OCI-LY7 (cell line): ENCODE data around the gene ALK. TPM values are rescaled to one million over a fixed set of nuclear protein-coding genes. Genes with fewer than 3 reads are reported as not detected.

Experiments used
- BruUV-seq: library from RNA; stranded (reverse); fragments of 400-500 nt; replicated peaks from 2 replicates; lab custom pipeline; 2021; lab: Mats Ljungman, UMichigan
- CTCF ChIA-PET: fragments of 300-600 bp; sonication (Branson Sonifier 250); formaldehyde crosslinking; loops from one replicate; lab custom pipeline; 2022; ENCODE audit warnings: antibody characterized with exemption; ENCODE audit not compliant: unreplicated experiment; lab: Charles Lee
- POLR2A ChIA-PET: fragments of 300-600 bp; sonication (Branson Sonifier 250); formaldehyde crosslinking; loops from one replicate; lab custom pipeline; 2022; ENCODE audit warnings: antibody characterized with exemption; lab: Charles Lee
- DNase-seq: peaks from one replicate; pipeline ENCODE4 v3.0.0-alpha.2; 2015; ENCODE audit warnings: low spot score
- H2AFZ ChIP-seq: fragments of 200-600 bp; sonication (generic), shearing (Covaris generic); 2 replicates; pipeline ENCODE4 v1.6.1; 2014; ENCODE audit warnings: mild to moderate bottlenecking, antibody characterized with exemption, low read length, moderate library complexity
- H3K27ac ChIP-seq: fragments of 200-600 bp; sonication (generic); 2 replicates; pipeline ENCODE4 v1.5.1; 2014; ENCODE audit warnings: mixed run types, low read depth, mild to moderate bottlenecking, moderate library complexity, low read length, inconsistent platforms; ENCODE audit not compliant: poor library complexity, severe bottlenecking
- H3K36me3 ChIP-seq: fragments of 200-600 bp; sonication (generic); 2 replicates; pipeline ENCODE4 v1.6.1; 2014; ENCODE audit warnings: mild to moderate bottlenecking, antibody characterized with exemption, low read length, moderate library complexity, mixed read lengths; ENCODE audit not compliant: insufficient read depth
- H3K4me1 ChIP-seq: fragments of 200-600 bp; sonication (generic); 2 replicates; pipeline ENCODE4 v1.5.1; 2014; ENCODE audit warnings: mild to moderate bottlenecking, low read length; ENCODE audit not compliant: insufficient read depth, poor library complexity, severe bottlenecking
- H3K4me2 ChIP-seq: fragments of 200-600 bp; sonication (generic); 2 replicates; pipeline ENCODE4 v1.6.1; 2014; ENCODE audit warnings: mild to moderate bottlenecking, low read length
- H3K4me3 ChIP-seq: fragments of 200-600 bp; sonication (generic); 2 replicates; pipeline ENCODE4 v1.5.1; 2014; ENCODE audit warnings: mild to moderate bottlenecking, low read depth, low read length; ENCODE audit not compliant: poor library complexity, severe bottlenecking
- H3K79me2 ChIP-seq: fragments of 200-600 bp; sonication (generic); 2 replicates; pipeline ENCODE4 v1.6.1; 2016; ENCODE audit warnings: low read depth, mild to moderate bottlenecking, low read length, moderate library complexity, mixed read lengths; ENCODE audit not compliant: insufficient read depth
- H3K9me2 ChIP-seq: fragments of 200-600 bp; sonication (generic); 2 replicates; pipeline ENCODE4 v1.6.1; 2016; ENCODE audit warnings: mild to moderate bottlenecking, low read length, mixed read lengths; ENCODE audit not compliant: insufficient read depth
- H3K9me3 ChIP-seq: fragments of 200-600 bp; sonication (generic); 2 replicates; pipeline ENCODE4 v1.6.1; 2014; ENCODE audit warnings: mild to moderate bottlenecking, mixed run types, low read length, mixed read lengths
- H4K20me1 ChIP-seq: fragments of 200-600 bp; sonication (generic); 2 replicates; pipeline ENCODE4 v1.6.1; 2014; ENCODE audit warnings: mild to moderate bottlenecking, antibody characterized with exemption, low read length, moderate library complexity, mixed read lengths; ENCODE audit not compliant: insufficient read depth
- CTCF ChIP-seq: fragments of 200-600 bp; sonication (generic); conservative IDR thresholded peaks from 2 replicates; pipeline ENCODE4 v1.5.1; 2014; ENCODE audit warnings: mild to moderate bottlenecking, antibody characterized with exemption, low read length, moderate library complexity, mixed read lengths
- EZH2phosphoT487 ChIP-seq: fragments of 200-600 bp; sonication (generic); IDR thresholded peaks from 2 replicates; pipeline ENCODE4 v1.6.1; 2018; ENCODE audit warnings: low read depth, borderline replicate concordance, mild to moderate bottlenecking, mixed run types, antibody characterized with exemption, low read length, moderate library complexity, mixed read lengths
- intact Hi-C: fragments of 100-400 bp; cut with micrococcal nuclease; formaldehyde crosslinking; loops from one replicate; pipeline ENCODE4 v1.10.0; 2022; ENCODE audit not compliant: unreplicated experiment
- total RNA-seq, 2 experiments: library from RNA; depleted of rRNA in 1 of 2; stranded (reverse); fragments of >200 nt in 1 of 2; shearing (Covaris generic) in 1 of 2; gene quantifications; 2 replicates each; pipeline ENCODE4 v1.2.3, GENCODE V29; 2014 to 2022

The ALK gene
- total RNA-seq, 2 experiments from 2014 or later, result 0.09 TPM; not detected in 1

- intact Hi-C loops, result no loop called here
- H3K79me2 ChIP-seq, result no peaks in the 10 kb centered on the region
- H2AFZ ChIP-seq, result no peak overlapping the region
- H3K4me3 ChIP-seq, result no peak overlapping the region
- ChIA-PET CTCF (no interaction called here), POLR2A (no interaction called here)
- no peak for DNase-seq
- H3K36me3 ChIP-seq, result no peaks in the 10 kb centered on the region
- no peaks in the 10 kb centered on the region for H3K4me1 ChIP-seq
- TF ChIP-seq EZH2phosphoT487 (no peak), CTCF (no peak)
- no peak overlapping the region for H3K27ac ChIP-seq
- H3K9me2 ChIP-seq, result no peaks in the 10 kb centered on the region
- H3K9me3 ChIP-seq, result no peaks in the 10 kb centered on the region
- no peak overlapping the region for H3K4me2 ChIP-seq
- BruUV-seq, result no TSS peak
- H4K20me1 ChIP-seq, result no peaks in the 10 kb centered on the region
These were observed 203.2 kb downstream of the ALK start for GRCh38 chr2:29718076-29718686.

GRCh38 chr2:29715655-29716054, 205.7 kb downstream of the ALK start:
- intact Hi-C loops, result no loop called here
- DNase-seq, result no peak
- no peaks in the 10 kb centered on the region for H3K79me2 ChIP-seq
- TF ChIP-seq EZH2phosphoT487 (no peak), CTCF (no peak)
- ChIA-PET CTCF (no interaction called here), POLR2A (no interaction called here)
- H3K9me2 ChIP-seq, result no peaks in the 10 kb centered on the region
- no TSS peak for BruUV-seq
- no peaks in the 10 kb centered on the region for H3K36me3 ChIP-seq
- no peak overlapping the region for H3K4me2 ChIP-seq
- H3K4me1 ChIP-seq, result no peaks in the 10 kb centered on the region
- no peak overlapping the region for H3K27ac ChIP-seq
- no peaks in the 10 kb centered on the region for H4K20me1 ChIP-seq
- no peak overlapping the region for H3K4me3 ChIP-seq
- no peak overlapping the region for H2AFZ ChIP-seq
- no peaks in the 10 kb centered on the region for H3K9me3 ChIP-seq

GRCh38 chr2:29714333-29714732, 207.1 kb downstream of the ALK start:
- Histone ChIP-seq H3K9me3 (no peaks in the 10 kb centered on the region), H3K4me3 (no peak overlapping the region), H3K36me3 (no peaks in the 10 kb centered on the region), H4K20me1 (no peaks in the 10 kb centered on the region), H3K9me2 (no peaks in the 10 kb centered on the region), H3K79me2 (no peaks in the 10 kb centered on the region), H3K4me2 (no peak overlapping the region), H3K27ac (no peak overlapping the region), H3K4me1 (no peaks in the 10 kb centered on the region), H2AFZ (no peak overlapping the region)
- BruUV-seq, result no TSS peak
- DNase-seq, result no peak
- ChIA-PET POLR2A (no interaction called here), CTCF (no interaction called here)
- intact Hi-C loops, result no loop called here
- no peak for TF ChIP-seq EZH2phosphoT487
- no peak for TF ChIP-seq CTCF
